Stomach (tissue), 9 donors: Measurements from ENCODE around the gene ZNF175. TPM values are rescaled to one million over a fixed set of nuclear protein-coding genes. Genes with fewer than 3 reads are reported as not detected.
A peak's percentile ranks its signal among the peaks of the same experiment; 100 is the strongest.

Experiments
- DNase-seq, 2 donors: peaks; one replicate each; pipeline versions ENCODE4 v3.0.0 to v3.0.0-alpha.2; 2013 to 2019
- H3K27ac ChIP-seq, 5 donors: fragments of 200-600 bp in 4 of 5; sonication (generic) in 4 of 5; one replicate each; pipeline ENCODE4 v1.5.1; 2013 to 2019; ENCODE audit warnings: mild to moderate bottlenecking in 1 of 5, moderate library complexity in 1 of 5
- H3K27me3 ChIP-seq, 3 donors: fragments of 200-600 bp; sonication (generic); one replicate each; pipeline ENCODE4 v1.5.1; 2017 to 2019; ENCODE audit warnings: mixed run types in 1 of 3
- H3K36me3 ChIP-seq, 4 donors: fragments of 200-600 bp; sonication (generic); 1 replicate in 3 of 4; 2 replicates in 1 of 4; pipeline ENCODE4 v1.5.1; 2016 to 2019
- H3K4me1 ChIP-seq, 4 donors: fragments of 200-600 bp; sonication (generic); one replicate each; pipeline ENCODE4 v1.5.1; 2016 to 2019
- H3K4me3 ChIP-seq, 4 donors: fragments of 200-600 bp; sonication (generic) in 3 of 4; one replicate each; pipeline ENCODE4 v1.5.1; 2016 to 2019; ENCODE audit warnings: mild to moderate bottlenecking in 1 of 4
- H3K9me3 ChIP-seq, 4 donors: fragments of 200-600 bp; sonication (generic); one replicate each; pipeline ENCODE4 v1.5.1; 2016 to 2019
- EP300 ChIP-seq: sonication (generic); formaldehyde crosslinking; IDR thresholded peaks from one replicate; pipeline ENCODE4 v1.6.1; 2017; ENCODE audit warnings: antibody characterized with exemption
- POLR2A ChIP-seq, 4 donors: fragments of 450-650 bp; IDR thresholded peaks; one replicate each; pipeline ENCODE4 v1.6.1; 2016; ENCODE audit warnings: antibody characterized with exemption in 4 of 4, control low read depth in 2 of 4, mild to moderate bottlenecking in 1 of 4, moderate library complexity in 1 of 4
- POLR2AphosphoS5 ChIP-seq, 3 donors: sonication (generic); formaldehyde crosslinking; IDR thresholded peaks; one replicate each; pipeline ENCODE4 v1.6.1; 2016; ENCODE audit warnings: antibody characterized with exemption in 3 of 3
- WGBS, 5 donors: extraction: QIAGEN DNeasy Blood & Tissue Kit in 3 of 5; methylation state at CpG; one replicate each; pipeline versions ENCODE4 v1.1.5 to v1.1.7; 2013 to 2018; 5-methylcytosine and 5-hydroxymethylcytosine counted together
- intact Hi-C: fragments of 100-400 bp; cut with DNase I; formaldehyde crosslinking; loops from one replicate; pipeline ENCODE4 v1.15.1; 2023; ENCODE audit warnings: low total_unique reads
- polyA plus RNA-seq, 3 donors: library from polyadenylated mRNA; stranded (reverse); fragments of 200-250 nt; gene quantifications; one replicate each; pipeline ENCODE4 v1.2.3, GENCODE V29; 2013
- total RNA-seq, 5 donors: library from RNA; depleted of rRNA; stranded (reverse); fragments of >200 nt; gene quantifications; one replicate each; pipeline versions ENCODE4 v1.1.0 to v1.2.3, GENCODE V29; 2014 to 2016
- TF ChIP-seq, protein P1 (sequence below), 7 experiments: fragments of 450-650 bp in 4 of 7; fragments of 200-600 bp in 3 of 7; sonication (generic) in 3 of 7; IDR thresholded peaks; one replicate each; pipeline ENCODE4 v1.5.1; 2016 to 2019; ENCODE audit warnings: antibody characterized with exemption in 7 of 7, control low read depth in 2 of 7, mild to moderate bottlenecking in 1 of 7
- donor health status: healthy with polysubstance abuse.
- donor health status: Bipolar disorder and iron deficiency.
- donor health status: healthy.

The ZNF175 gene
- total and polyA plus RNA-seq, 8 donors, result 1.2 to 12.9 (median 3.9) TPM

- Histone ChIP-seq H3K27me3 (peaks cover 0 to 26% (median 0%) of the 10 kb centered on the region in 3 donors), H3K36me3 (no peaks in the 10 kb centered on the region), H3K4me1 (peaks cover 18 to 24% (median 20%) of the 10 kb centered on the region in 4 donors), H3K9me3 (no peaks in the 10 kb centered on the region), H3K27ac (peak overlapping the region; percentile 5 to 74 (median 61)), H3K4me3 (peak overlapping the region; percentile 58 to 91 (median 74))
- TF ChIP-seq POLR2A (IDR thresholded peaks at IDR 0.05), result no peak
- TF ChIP-seq EP300, result no peak
- intact Hi-C loops, result no loop called here
- WGBS, 5 donors, result 6 to 22% (median 11%) methylated on average over 5 to 6 of the region's 6 CpGs
- DNase-seq, result no peak
Observed at GRCh38 chr19:51594774-51595109, 23.7 kb downstream of the ZNF175 start.

GRCh38 chr19:51595190-51596175 lies 24.4 kb downstream of the ZNF175 start:
- DNase-seq, result no peak

GRCh38 chr19:51598159-51598915 lies 27.3 kb downstream of the ZNF175 start:
- Histone ChIP-seq H3K27ac (no peak overlapping the region), H3K36me3 (no peaks in the 10 kb centered on the region), H3K27me3 (peaks cover 2 to 53% (median 11%) of the 10 kb centered on the region in 3 donors), H3K4me3 (no peak overlapping the region), H3K9me3 (no peaks in the 10 kb centered on the region), H3K4me1 (peaks cover 15 to 20% (median 17%) of the 10 kb centered on the region in 4 donors)
- intact Hi-C loops, result no loop called here
- DNase-seq, result no peak
- WGBS, 5 donors, result 95 to 97% (median 96%) methylated on average over 30 to 31 of the region's 31 CpGs
- TF ChIP-seq POLR2AphosphoS5 (IDR thresholded peaks at IDR 0.05) (no peak), EP300 (no peak), POLR2A (IDR thresholded peaks at IDR 0.05) (no peak)
- TF ChIP-seq, protein P1, sequence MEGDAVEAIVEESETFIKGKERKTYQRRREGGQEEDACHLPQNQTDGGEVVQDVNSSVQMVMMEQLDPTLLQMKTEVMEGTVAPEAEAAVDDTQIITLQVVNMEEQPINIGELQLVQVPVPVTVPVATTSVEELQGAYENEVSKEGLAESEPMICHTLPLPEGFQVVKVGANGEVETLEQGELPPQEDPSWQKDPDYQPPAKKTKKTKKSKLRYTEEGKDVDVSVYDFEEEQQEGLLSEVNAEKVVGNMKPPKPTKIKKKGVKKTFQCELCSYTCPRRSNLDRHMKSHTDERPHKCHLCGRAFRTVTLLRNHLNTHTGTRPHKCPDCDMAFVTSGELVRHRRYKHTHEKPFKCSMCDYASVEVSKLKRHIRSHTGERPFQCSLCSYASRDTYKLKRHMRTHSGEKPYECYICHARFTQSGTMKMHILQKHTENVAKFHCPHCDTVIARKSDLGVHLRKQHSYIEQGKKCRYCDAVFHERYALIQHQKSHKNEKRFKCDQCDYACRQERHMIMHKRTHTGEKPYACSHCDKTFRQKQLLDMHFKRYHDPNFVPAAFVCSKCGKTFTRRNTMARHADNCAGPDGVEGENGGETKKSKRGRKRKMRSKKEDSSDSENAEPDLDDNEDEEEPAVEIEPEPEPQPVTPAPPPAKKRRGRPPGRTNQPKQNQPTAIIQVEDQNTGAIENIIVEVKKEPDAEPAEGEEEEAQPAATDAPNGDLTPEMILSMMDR (IDR thresholded peaks at IDR 0.05), result no peak

More at GRCh38 chr19:51595190-51596175, 24.4 kb downstream of the ZNF175 start:
- Histone ChIP-seq H3K4me1 (peaks cover 18 to 24% (median 20%) of the 10 kb centered on the region in 4 donors), H3K27ac (no peak overlapping the region), H3K9me3 (no peaks in the 10 kb centered on the region), H3K27me3 (peaks cover 0 to 33% (median 4%) of the 10 kb centered on the region in 3 donors), H3K36me3 (no peaks in the 10 kb centered on the region), H3K4me3 (peak overlapping the region; percentile 58 to 91 (median 74))
- TF ChIP-seq, protein P1 (IDR thresholded peaks at IDR 0.05), result no peak
- no peak for TF ChIP-seq POLR2A (IDR thresholded peaks at IDR 0.05)
- no peak for TF ChIP-seq EP300
- no peak for TF ChIP-seq POLR2AphosphoS5 (IDR thresholded peaks at IDR 0.05)
- WGBS, 5 donors, result 78 to 93% (median 90%) methylated on average over 8 of the region's 8 CpGs
- intact Hi-C loops, result no loop called here

GRCh38 chr19:51599084-51599483 lies 28.0 kb downstream of the ZNF175 start:
- intact Hi-C loops, result no loop called here
- Histone ChIP-seq H3K36me3 (no peaks in the 10 kb centered on the region), H3K27ac (no peak overlapping the region), H3K9me3 (no peaks in the 10 kb centered on the region), H3K4me3 (no peak overlapping the region), H3K4me1 (peaks cover 8 to 14% (median 9%) of the 10 kb centered on the region in 4 donors), H3K27me3 (peaks cover 2 to 53% (median 11%) of the 10 kb centered on the region in 3 donors)
- DNase-seq, result no peak
- TF ChIP-seq POLR2AphosphoS5 (IDR thresholded peaks at IDR 0.05) (no peak), EP300 (no peak), POLR2A (IDR thresholded peaks at IDR 0.05) (no peak)
- TF ChIP-seq, protein P1 (IDR thresholded peaks at IDR 0.05), result no peak
- 93 to 96% (median 95%) methylated on average over 10 of the region's 10 CpGs for WGBS, 5 donors
